GM19239 (cell line): Measurements from ENCODE around the gene PPARGC1A.

Source experiments
- DNase-seq: peaks from one replicate; pipeline ENCODE4 v3.0.0; 2011; ENCODE audit warnings: low spot score; ENCODE audit not compliant: insufficient read length
- FAIRE-seq: peaks from 2 replicates; lab custom pipeline; 2011; peaks lifted over from hg19 to GRCh38; lab: Jason Lieb, UNC

PPARGC1A gene

DNA sequence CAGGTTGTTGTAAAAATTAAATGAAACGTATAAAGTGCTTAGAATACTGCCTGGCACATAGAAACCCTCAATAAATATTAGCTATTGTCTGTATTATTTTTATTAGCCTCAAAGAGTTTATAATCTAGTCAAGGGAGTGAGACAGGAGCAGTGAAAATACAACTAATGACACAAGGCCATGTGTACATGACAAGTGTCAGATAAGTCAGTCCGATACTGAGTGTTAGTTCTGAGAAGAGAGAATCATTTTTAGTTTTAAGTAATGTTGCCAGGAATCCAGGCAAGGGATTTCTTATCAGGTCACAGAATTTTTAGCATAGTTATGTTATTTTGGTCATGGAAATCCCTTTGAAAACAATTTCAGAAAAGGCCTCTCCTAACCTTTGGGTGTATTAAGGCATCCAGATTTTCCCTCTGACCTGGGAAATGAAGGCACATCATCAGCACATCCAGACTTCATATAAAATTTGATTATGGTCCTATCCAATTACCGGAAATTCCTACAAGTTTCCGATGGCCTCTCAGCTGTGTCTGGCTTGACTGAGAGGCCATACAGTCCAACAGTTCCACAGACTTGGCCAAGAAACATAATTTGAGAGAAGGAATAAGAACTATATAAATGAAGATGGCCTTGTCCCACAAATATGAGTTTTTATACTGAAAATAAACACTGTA, 35.7 kb downstream of the PPARGC1A start:
- no peak for DNase-seq
- no peak for FAIRE-seq

- FAIRE-seq (no peak), DNase-seq (no peak)
These were observed 38.4 kb downstream of the PPARGC1A start for GRCh38 chr4:23851464-23851863.

GRCh38 chr4:23847158-23847557, 42.7 kb downstream of the PPARGC1A start:
- no peak for FAIRE-seq
- DNase-seq = no peak

GRCh38 chr4:23844961-23845360, 44.9 kb downstream of the PPARGC1A start:
- DNase-seq (no peak), FAIRE-seq (no peak)

DNA sequence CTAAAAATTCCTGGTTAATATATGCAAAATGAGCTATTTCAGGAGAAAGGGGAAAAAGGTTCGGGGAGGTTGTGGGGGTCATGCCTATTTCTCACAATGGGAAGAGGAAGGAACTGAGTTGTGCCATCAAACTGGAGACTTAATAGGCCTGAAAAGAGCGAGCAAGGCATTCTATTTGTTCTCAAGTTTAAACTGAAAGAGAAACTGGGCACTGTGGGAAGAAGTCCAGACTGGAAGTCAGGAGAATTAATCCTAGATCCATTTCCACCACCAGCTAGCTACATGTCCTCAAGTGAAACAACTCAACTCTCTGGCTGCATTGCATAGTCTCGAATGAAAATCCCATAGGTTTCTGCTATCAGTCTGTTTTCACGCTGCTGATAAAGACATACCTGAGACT, 50.6 kb downstream of the PPARGC1A start:
- DNase-seq (no peak), FAIRE-seq (no peak)

- DNase-seq (no peak), FAIRE-seq (no peak)
These were observed 51.2 kb downstream of the PPARGC1A start for GRCh38 chr4:23838607-23839006.

DNA sequence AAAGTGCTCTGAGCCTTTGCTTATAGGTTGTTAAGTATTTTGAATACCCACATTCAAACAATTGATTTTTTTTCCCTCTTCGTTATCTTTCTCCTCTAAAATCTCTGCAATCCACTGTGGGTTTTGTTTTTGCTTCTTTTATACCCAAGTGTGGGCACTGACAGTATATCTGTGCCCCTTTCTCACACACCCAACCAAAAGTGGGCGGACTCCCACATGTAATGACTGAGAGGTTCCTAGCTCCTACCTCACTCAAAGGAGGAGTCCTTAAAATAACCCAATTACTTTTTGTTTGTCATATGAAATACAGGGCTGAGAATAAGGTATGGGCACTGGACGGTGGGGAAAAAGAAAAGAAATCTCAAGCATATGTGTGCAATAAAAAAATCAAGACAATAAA, 51.7 kb downstream of the PPARGC1A start:
- FAIRE-seq = no peak

DNA sequence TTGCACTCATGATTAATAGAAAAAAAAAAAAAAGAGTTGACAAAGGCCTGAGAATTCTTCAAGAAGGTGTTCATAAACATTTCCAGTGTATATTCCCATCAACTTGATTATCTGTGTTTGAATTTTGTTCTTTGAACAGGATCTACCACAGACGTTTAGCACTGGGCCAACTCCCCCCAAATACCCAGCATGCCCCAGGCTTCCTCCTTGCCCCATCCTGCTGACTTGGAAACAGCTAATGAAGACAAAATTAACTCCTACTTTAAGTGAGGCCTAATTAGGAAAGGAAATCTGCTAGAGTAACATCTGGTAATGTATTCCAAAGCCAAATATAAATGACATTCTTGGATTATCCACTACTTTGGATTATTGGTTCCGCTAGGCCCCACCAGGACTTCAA, 52.5 kb downstream of the PPARGC1A start:
- DNase-seq (no peak), FAIRE-seq (no peak)

More for the DNA sequence above, 51.7 kb downstream of the PPARGC1A start:
- DNase-seq = no peak

GRCh38 chr4:23835774-23836478, 53.9 kb downstream of the PPARGC1A start:
- no peak for DNase-seq
- no peak for FAIRE-seq

DNA sequence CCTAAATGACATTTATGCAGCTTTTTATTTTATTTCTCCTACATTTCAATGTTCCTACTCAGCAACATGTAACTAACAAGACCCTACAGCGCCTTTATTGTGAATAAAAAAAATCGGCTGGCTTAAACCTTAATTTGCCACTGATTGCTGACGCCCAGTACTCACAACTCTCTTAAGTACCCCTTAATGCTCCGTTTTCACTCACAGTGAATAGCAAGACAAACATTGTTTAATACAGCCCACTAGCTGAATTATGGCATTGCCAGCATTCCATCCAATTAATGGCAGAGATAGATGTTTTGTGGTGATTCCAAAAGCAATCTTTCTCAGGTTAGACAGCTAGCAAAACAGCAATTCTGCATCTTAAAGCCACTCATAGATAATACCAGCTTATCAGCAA, 61.1 kb downstream of the PPARGC1A start:
- FAIRE-seq (no peak), DNase-seq (no peak)

DNA sequence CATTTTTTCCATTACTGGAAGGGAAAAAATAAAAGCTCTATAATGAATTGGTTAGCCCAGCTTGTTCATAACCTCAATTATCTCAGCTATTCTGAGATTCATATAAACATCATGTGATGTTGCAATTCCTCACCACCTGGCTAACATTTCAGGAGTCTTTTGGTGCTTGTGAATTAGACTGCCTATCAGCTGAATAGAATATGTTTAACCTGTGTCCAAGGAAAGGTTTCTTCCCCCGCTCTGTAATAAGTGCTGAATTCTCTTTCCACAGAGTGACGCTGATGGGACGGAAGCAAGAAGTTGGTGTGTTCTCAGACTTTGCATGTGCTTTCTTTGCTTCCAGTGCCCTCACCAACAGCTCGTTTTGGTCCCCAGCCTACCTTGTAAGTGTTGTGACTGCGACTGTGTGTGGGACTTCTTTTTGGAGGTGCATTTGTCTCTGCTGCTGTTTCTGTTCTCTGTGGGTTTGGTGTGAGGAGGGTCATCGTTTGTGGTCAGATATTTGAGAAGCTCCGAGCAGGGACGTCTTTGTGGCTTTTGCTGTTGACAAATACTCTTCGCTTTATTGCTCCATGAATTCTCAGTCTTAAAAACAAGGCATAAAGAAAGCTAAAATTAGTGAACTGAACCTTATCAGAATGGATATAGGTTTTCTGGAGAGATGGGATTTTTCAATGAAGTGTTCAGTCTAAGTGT, 61.7 kb downstream of the PPARGC1A start:
- DNase-seq = no peak
- FAIRE-seq = no peak

GRCh38 chr4:23822181-23822580, 67.7 kb downstream of the PPARGC1A start:
- DNase-seq = no peak
- FAIRE-seq = no peak

GRCh38 chr4:23819041-23819511, 70.8 kb downstream of the PPARGC1A start:
- DNase-seq = no peak
- no peak for FAIRE-seq

- FAIRE-seq = no peak
- DNase-seq = no peak
These were observed 71.6 kb downstream of the PPARGC1A start for GRCh38 chr4:23818097-23818885.

GRCh38 chr4:23814996-23815660, 74.7 kb downstream of the PPARGC1A start:
- no peak for DNase-seq
- no peak for FAIRE-seq

- no peak for FAIRE-seq
- DNase-seq = no peak
These were observed 75.3 kb downstream of the PPARGC1A start for GRCh38 chr4:23814587-23814986.

- FAIRE-seq (no peak), DNase-seq (no peak)
These were observed 78.7 kb downstream of the PPARGC1A start for GRCh38 chr4:23811161-23811560.

- FAIRE-seq = no peak
- DNase-seq = no peak
These were observed 84.4 kb downstream of the PPARGC1A start for GRCh38 chr4:23805450-23805851.

DNA sequence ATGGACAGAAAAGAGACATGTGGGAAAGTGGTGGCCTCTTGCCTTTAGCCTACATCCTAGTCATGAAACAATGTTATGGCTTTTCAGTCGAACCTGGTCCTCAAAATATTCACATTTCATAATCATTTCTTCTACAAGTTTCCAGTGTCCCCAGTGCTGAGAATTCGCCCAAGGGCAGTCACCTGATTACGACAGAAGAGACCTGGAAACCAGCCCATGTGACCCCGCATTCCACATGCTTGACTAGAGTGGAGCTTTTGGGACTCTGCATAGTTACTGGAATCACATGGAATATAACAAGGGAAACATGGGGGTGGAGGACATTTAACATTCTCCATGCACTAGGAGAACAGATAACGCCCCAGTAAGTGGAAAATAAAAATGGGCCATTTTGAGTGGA, 100.1 kb downstream of the PPARGC1A start:
- DNase-seq (no peak), FAIRE-seq (no peak)

GRCh38 chr4:23788460-23788859, 101.4 kb downstream of the PPARGC1A start:
- FAIRE-seq (no peak), DNase-seq (no peak)
